ENCODE data around the gene HS3ST3A1. TPM values are rescaled to one million over a fixed set of nuclear protein-coding genes. Genes with fewer than 3 reads are reported as not detected.

Gene HS3ST3A1
- total and polyA plus RNA-seq, 2 experiments from 2014 or later = 5.4 to 24.1 TPM

DNA sequence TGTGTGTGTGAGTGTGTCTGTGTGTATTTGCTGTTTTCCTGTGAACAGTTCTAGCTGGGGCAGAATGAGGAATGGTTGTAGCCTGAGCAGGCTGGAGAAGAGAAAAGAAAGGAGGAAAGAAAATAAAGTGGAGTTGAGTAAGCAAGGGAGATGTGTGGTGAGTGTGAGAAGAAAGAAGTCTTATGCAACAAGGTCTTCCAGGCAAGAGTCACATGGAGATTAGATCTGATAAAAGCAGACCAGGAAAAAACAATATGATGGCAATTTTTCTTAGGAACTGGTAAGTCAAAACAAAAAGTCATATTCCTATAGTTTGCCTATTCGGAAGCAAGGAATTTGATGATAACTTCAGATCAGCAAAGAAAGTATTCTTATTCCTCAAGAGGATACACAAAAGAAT is 125.0 kb downstream of the HS3ST3A1 start:
- no peak overlapping the region for H3K27ac Mint-ChIP-seq
- H3K4me1 Mint-ChIP-seq = no peaks in the 10 kb centered on the region
- ATAC-seq = no peak
- TF ChIP-seq POLR2AphosphoS5 (IDR thresholded peaks at IDR 0.05; ENCODE audit: low read depth) (no peak), ZNF114 (CRISPR knock-in tag; IDR thresholded peaks at IDR 0.05) (no peak), ZNF331 (CRISPR knock-in tag; IDR thresholded peaks at IDR 0.05; ENCODE audit: low read depth) (no peak)
- TF ChIP-seq, protein P1, sequence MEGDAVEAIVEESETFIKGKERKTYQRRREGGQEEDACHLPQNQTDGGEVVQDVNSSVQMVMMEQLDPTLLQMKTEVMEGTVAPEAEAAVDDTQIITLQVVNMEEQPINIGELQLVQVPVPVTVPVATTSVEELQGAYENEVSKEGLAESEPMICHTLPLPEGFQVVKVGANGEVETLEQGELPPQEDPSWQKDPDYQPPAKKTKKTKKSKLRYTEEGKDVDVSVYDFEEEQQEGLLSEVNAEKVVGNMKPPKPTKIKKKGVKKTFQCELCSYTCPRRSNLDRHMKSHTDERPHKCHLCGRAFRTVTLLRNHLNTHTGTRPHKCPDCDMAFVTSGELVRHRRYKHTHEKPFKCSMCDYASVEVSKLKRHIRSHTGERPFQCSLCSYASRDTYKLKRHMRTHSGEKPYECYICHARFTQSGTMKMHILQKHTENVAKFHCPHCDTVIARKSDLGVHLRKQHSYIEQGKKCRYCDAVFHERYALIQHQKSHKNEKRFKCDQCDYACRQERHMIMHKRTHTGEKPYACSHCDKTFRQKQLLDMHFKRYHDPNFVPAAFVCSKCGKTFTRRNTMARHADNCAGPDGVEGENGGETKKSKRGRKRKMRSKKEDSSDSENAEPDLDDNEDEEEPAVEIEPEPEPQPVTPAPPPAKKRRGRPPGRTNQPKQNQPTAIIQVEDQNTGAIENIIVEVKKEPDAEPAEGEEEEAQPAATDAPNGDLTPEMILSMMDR (conservative IDR thresholded peaks at IDR 0.05; ENCODE audit: low read depth in 2 of 2) = no peak
- H3K27me3 Mint-ChIP-seq (ENCODE audit: insufficient read depth, low read depth, poor library complexity) = peaks cover 4% of the 10 kb centered on the region
- Histone ChIP-seq H3K4me1 (ENCODE audit: insufficient read depth) (no peaks in the 10 kb centered on the region), H3F3A (replicated peaks; ENCODE audit: low read depth) (no peaks in the 10 kb centered on the region), H3K4me2 (no peak overlapping the region), H3K27me3 (ENCODE audit: insufficient read depth) (no peaks in the 10 kb centered on the region), H4K20me1 (replicated peaks; ENCODE audit: insufficient read depth) (no peaks in the 10 kb centered on the region), H2AFZ (no peak overlapping the region), H3K79me2 (replicated peaks; ENCODE audit: insufficient read depth) (no peaks in the 10 kb centered on the region), H3K4me3 (no peak overlapping the region), H3K27ac (ENCODE audit: low read depth) (no peak overlapping the region), H3K9me2 (ENCODE audit: insufficient read depth) (peaks cover 2% of the 10 kb centered on the region; the same call in 1 of the 2 replicates), H3K36me3 (ENCODE audit: insufficient read depth) (peaks cover 10% of the 10 kb centered on the region)
- DNase-seq (ENCODE audit: low spot score) = no peak
- peaks cover 22% of the 10 kb centered on the region for H3K9me3 Mint-ChIP-seq
- no peak overlapping the region for H3K4me3 Mint-ChIP-seq
- H3K36me3 Mint-ChIP-seq (ENCODE audit: low read depth) = peaks cover 21% of the 10 kb centered on the region

DNA sequence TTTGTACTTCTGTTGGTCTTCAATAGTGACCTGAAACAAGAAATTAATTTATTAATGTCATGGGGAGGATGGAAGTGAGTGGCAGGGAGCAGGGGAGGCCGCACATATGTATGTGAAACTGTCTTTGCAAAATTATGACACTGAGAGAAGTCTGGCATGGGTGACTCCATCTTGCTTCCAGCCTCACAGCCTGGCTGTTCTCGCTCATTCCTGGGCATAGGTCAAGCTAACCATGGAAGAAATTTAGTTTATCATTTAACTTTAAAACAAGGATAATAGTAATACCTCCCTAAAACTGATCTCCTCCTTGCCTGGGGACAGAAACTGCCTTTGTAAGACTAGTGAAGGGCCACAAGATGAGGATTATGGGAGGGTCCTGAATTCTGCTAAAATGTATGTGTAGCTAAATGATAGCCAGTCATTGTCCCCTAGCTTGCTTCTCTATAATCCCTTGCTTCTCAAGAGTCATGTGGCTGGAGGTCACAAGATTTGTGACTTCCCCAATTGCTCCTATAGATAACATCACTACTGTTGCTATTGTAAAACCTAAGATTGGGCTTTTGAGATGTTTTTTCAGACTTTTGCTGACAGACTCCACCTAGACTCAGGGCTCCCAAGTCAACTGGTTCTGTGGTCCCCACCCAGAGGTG is 126.0 kb downstream of the HS3ST3A1 start:
- H3K27me3 Mint-ChIP-seq (ENCODE audit: insufficient read depth, low read depth, poor library complexity) = peaks cover 4% of the 10 kb centered on the region
- no peak for DNase-seq (ENCODE audit: low spot score)
- Histone ChIP-seq H2AFZ (no peak overlapping the region), H3K9me2 (ENCODE audit: insufficient read depth) (peaks cover 2% of the 10 kb centered on the region; the same call in 1 of the 2 replicates), H3K27ac (ENCODE audit: low read depth) (no peak overlapping the region), H3K79me2 (replicated peaks; ENCODE audit: insufficient read depth) (no peaks in the 10 kb centered on the region), H4K20me1 (replicated peaks; ENCODE audit: insufficient read depth) (no peaks in the 10 kb centered on the region), H3F3A (replicated peaks; ENCODE audit: low read depth) (no peaks in the 10 kb centered on the region), H3K4me3 (no peak overlapping the region), H3K4me2 (no peak overlapping the region), H3K27me3 (ENCODE audit: insufficient read depth) (no peaks in the 10 kb centered on the region), H3K36me3 (ENCODE audit: insufficient read depth) (peaks cover under 1% of the 10 kb centered on the region; the same call in 1 of the 2 replicates), H3K4me1 (ENCODE audit: insufficient read depth) (no peaks in the 10 kb centered on the region)
- H3K27ac Mint-ChIP-seq = no peak overlapping the region
- peaks cover 12% of the 10 kb centered on the region for H3K9me3 Mint-ChIP-seq
- no peaks in the 10 kb centered on the region for H3K4me1 Mint-ChIP-seq
- no peak for ATAC-seq
- TF ChIP-seq CREB1 (CRISPR knock-in tag; IDR thresholded peaks at IDR 0.05; ENCODE audit: low read depth) = no peak
- TF ChIP-seq STAT1 (IDR thresholded peaks at IDR 0.05; ENCODE audit: unreplicated experiment) = no peak
- TF ChIP-seq, protein P2, sequence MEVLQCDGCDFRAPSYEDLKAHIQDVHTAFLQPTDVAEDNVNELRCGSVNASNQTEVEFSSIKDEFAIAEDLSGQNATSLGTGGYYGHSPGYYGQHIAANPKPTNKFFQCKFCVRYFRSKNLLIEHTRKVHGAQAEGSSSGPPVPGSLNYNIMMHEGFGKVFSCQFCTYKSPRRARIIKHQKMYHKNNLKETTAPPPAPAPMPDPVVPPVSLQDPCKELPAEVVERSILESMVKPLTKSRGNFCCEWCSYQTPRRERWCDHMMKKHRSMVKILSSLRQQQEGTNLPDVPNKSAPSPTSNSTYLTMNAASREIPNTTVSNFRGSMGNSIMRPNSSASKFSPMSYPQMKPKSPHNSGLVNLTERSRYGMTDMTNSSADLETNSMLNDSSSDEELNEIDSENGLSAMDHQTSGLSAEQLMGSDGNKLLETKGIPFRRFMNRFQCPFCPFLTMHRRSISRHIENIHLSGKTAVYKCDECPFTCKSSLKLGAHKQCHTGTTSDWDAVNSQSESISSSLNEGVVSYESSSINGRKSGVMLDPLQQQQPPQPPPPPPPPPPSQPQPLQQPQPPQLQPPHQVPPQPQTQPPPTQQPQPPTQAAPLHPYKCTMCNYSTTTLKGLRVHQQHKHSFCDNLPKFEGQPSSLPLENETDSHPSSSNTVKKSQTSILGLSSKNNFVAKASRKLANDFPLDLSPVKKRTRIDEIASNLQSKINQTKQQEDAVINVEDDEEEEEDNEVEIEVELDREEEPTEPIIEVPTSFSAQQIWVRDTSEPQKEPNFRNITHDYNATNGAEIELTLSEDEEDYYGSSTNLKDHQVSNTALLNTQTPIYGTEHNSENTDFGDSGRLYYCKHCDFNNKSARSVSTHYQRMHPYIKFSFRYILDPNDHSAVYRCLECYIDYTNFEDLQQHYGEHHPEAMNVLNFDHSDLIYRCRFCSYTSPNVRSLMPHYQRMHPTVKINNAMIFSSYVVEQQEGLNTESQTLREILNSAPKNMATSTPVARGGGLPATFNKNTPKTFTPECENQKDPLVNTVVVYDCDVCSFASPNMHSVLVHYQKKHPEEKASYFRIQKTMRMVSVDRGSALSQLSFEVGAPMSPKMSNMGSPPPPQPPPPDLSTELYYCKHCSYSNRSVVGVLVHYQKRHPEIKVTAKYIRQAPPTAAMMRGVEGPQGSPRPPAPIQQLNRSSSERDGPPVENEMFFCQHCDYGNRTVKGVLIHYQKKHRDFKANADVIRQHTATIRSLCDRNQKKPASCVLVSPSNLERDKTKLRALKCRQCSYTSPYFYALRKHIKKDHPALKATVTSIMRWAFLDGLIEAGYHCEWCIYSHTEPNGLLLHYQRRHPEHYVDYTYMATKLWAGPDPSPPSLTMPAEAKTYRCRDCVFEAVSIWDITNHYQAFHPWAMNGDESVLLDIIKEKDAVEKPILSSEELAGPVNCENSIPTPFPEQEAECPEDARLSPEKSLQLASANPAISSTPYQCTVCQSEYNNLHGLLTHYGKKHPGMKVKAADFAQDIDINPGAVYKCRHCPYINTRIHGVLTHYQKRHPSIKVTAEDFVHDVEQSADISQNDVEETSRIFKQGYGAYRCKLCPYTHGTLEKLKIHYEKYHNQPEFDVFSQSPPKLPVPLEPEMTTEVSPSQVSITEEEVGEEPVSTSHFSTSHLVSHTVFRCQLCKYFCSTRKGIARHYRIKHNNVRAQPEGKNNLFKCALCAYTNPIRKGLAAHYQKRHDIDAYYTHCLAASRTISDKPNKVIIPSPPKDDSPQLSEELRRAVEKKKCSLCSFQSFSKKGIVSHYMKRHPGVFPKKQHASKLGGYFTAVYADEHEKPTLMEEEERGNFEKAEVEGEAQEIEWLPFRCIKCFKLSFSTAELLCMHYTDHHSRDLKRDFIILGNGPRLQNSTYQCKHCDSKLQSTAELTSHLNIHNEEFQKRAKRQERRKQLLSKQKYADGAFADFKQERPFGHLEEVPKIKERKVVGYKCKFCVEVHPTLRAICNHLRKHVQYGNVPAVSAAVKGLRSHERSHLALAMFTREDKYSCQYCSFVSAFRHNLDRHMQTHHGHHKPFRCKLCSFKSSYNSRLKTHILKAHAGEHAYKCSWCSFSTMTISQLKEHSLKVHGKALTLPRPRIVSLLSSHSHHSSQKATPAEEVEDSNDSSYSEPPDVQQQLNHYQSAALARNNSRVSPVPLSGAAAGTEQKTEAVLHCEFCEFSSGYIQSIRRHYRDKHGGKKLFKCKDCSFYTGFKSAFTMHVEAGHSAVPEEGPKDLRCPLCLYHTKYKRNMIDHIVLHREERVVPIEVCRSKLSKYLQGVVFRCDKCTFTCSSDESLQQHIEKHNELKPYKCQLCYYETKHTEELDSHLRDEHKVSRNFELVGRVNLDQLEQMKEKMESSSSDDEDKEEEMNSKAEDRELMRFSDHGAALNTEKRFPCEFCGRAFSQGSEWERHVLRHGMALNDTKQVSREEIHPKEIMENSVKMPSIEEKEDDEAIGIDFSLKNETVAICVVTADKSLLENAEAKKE (CRISPR knock-in tag; IDR thresholded peaks at IDR 0.05) = no peak
- no peak for TF ChIP-seq EZH2phosphoT487 (IDR thresholded peaks at IDR 0.05; ENCODE audit: unreplicated experiment)
- no peak for TF ChIP-seq POLR2AphosphoS5 (IDR thresholded peaks at IDR 0.05; ENCODE audit: low read depth)
- TF ChIP-seq EZH2 (IDR thresholded peaks at IDR 0.05; ENCODE audit: low read depth, unreplicated experiment) = no peak
- no peak for TF ChIP-seq JUNB (IDR thresholded peaks at IDR 0.05; ENCODE audit: unreplicated experiment)
- TF ChIP-seq ZNF331 (CRISPR knock-in tag; IDR thresholded peaks at IDR 0.05; ENCODE audit: low read depth) = no peak
- TF ChIP-seq NANOG (IDR thresholded peaks at IDR 0.05; ENCODE audit: borderline replicate concordance) = no peak
- H3K4me3 Mint-ChIP-seq = no peak overlapping the region
- H3K36me3 Mint-ChIP-seq (ENCODE audit: low read depth) = peaks cover 10% of the 10 kb centered on the region
